HG02870 (cell line): ENCODE measurements around the gene ZNF284.

Experiments used
- ATAC-seq: cut with Tn5 transposase; IDR thresholded peaks from one replicate; pipeline ENCODE4 v1.9.1; 2021; ENCODE audit warnings: mild to moderate bottlenecking, moderate library complexity; ENCODE audit not compliant: unreplicated experiment

Gene ZNF284

DNA sequence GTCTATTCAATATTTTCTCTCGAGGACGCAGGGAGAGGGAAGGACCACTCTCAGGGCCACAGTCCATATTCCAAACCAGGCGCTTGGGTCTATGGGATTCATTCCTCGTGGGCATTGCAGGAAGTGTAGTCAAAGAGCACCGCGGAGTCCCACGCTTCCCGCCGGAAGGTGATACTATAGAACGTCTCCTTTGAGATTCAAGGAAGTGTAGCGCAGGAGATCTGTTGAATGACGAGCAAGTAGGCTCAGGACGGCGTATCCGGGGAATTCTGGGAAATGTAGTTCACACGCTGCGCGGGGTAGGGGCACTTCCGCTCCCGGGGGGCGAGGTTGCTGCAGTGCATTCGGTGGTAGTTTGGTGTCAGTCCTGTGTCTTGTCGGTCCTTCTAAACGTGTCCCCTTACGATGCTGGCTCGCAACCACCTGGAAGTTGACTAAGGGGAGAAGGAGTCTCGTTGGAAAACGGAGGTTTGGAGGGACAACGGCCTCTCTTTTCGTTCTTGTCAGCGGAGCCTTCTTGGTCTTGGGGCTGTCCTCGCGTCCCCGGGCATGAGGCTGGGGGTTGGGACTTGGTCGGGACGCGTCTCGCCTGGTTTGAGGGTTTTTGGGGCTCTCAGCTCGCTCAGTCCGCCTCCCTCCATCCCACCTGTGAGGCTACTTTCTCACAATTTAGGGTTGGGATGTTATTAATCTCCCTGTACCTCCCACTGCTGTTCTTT lies at the start of gene ZNF284:
ZNF284 (plus strand) TSS at position 336 of the 719 bp plus-strand sequence. CDS start 4,231 bp downstream, outside the sequence.
- ATAC-seq = peak; percentile 87

DNA sequence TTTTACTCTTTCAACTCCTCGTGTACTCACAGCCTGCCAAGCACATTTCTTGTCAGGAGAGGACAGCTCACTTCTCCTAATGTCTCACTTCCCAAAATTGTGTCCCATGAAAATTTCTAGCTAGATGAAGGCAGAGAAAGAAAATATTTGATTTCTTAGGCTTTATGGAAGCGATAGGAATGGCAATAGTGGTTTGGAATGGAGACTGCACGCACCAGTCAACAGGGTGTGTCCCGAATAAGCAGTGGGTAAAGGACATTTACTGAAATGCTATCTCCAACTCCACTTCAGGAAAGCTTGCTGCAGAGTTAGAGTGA lies 47.1 kb upstream of the ZNF284 start:
- ATAC-seq = no peak

DNA sequence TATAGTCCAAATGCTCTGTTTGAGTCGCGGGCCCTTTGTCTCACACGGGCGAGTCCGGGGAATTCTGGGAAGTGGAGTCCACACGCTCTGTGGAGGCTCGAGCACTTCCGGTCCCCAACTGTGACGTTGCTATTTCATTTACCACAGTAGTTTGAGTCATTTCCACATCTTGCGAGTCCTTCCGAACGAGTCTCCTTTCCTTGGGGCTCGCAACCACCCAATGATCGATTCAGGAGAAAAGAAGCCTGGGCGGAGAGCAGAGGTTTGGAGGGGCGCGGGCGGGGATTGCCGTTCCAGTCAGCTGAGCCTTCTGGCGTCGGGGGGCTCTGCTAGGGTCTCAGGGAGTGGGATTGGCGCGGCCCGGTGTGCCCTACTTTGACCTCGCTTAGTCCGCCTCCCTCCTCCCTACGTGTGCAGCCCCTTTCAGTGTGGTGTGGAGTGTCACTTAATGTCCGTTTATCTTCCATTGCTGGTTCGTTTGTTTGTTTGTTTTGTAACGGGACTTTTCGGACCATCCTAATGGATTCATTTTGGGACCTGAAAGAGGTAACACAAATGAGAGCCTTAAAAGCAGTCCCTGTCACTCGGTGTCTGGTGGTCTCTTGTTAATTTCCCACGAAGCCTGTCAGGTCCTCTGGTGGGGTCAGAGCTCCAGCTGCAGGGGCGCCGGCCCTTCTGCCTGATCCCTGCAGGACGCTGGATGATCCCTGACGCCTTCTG lies 46.6 kb upstream of the ZNF284 start, which contains the start of gene ZNF222:
ZNF222 (plus strand) TSS at position 163 of the 720 bp plus-strand sequence; CDS start at position 221, 58 bp downstream.
- peak; percentile 98 for ATAC-seq

- ATAC-seq = no peak
Measured at GRCh38 chr19:44026622-44027021, 45.3 kb upstream of the ZNF284 start.

DNA sequence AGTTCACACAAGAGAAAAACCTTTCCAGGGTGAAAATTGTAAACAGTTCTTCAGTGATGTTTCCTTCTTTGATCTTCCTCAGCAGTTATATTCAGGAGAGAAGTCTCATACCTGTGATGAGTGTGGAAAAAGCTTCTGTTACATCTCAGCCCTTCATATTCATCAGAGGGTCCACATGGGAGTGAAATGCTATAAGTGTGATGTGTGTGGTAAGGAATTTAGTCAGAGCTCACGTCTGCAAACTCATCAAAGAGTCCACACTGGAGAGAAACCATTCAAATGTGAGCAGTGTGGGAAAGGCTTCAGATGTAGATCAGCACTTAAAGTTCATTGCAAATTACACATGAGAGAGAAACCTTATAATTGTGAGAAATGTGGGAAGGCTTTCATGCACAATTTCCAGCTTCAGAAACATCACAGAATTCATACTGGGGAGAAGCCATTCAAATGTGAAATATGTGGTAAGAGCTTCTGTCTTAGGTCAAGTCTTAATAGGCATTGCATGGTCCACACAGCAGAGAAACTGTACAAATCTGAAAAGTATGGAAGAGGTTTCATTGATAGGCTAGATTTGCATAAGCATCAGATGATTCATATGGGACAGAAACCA lies 39.9 kb upstream of the ZNF284 start:
- no peak for ATAC-seq

DNA sequence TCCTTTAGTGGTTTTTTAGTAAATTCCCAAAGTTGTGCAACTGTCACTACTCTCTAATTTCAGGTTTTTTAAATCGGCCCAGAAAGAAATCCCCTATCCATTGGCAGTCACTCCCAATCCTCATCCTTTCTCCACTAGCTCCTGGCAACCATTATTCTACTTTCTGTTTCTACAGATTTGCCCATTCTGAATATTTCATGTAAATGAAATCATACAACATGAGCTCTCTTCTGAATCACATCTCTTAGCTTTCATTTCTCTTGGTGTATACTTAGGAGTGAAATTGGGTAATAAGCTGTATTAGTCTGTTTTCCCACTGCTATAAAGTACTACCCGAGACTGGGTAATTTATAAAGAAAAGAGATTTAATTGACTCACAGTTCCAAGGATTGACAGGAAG lies 29.8 kb upstream of the ZNF284 start:
- ATAC-seq = no peak

GRCh38 chr19:44050740-44051649 lies 21.0 kb upstream of the ZNF284 start:
- peak; percentile 8 for ATAC-seq

GRCh38 chr19:44051650-44052402 lies 20.1 kb upstream of the ZNF284 start, which contains the start of gene ZNF223:
TSS of gene ZNF223 (plus strand) at chr19:44052036. CDS start at chr19:44055177, 3,141 bp downstream.
- peak; percentile 74 for ATAC-seq

- ATAC-seq = no peak
Measured at GRCh38 chr19:44055870-44056269, 16.1 kb upstream of the ZNF284 start.

DNA sequence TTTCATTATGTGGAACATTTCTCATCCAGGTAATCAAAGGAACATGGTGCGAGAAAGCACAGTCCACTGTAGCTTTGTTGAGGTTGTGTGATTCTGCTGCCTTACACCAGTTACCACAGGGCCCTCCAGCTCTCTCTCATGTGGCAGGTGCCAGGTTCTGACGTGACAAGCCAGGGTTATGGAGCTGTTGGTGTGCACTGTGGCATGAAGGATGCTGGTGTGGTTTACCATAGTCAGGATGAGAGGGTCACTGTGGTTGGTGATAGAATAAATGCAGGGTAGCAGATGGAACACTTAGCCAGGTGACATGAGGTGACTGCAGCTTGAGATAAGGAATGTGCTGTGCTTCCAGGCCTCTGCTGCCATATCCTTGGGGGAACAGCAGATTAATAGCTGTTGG lies 12.7 kb upstream of the ZNF284 start:
- ATAC-seq = no peak

GRCh38 chr19:44061038-44061437 lies 10.9 kb upstream of the ZNF284 start:
- ATAC-seq = no peak

- no peak for ATAC-seq
Measured at GRCh38 chr19:44066305-44066704, 5.7 kb upstream of the ZNF284 start.

- ATAC-seq = no peak
Measured at GRCh38 chr19:44069415-44069814, 2.5 kb upstream of the ZNF284 start.

- ATAC-seq = no peak
Measured at GRCh38 chr19:44072543-44073401, 813 bp downstream of the ZNF284 start.

- ATAC-seq = no peak
Measured at GRCh38 chr19:44076325-44076724, 4.4 kb downstream of the ZNF284 start.

GRCh38 chr19:44092108-44092507 lies 20.1 kb downstream of the ZNF284 start:
- ATAC-seq = no peak

DNA sequence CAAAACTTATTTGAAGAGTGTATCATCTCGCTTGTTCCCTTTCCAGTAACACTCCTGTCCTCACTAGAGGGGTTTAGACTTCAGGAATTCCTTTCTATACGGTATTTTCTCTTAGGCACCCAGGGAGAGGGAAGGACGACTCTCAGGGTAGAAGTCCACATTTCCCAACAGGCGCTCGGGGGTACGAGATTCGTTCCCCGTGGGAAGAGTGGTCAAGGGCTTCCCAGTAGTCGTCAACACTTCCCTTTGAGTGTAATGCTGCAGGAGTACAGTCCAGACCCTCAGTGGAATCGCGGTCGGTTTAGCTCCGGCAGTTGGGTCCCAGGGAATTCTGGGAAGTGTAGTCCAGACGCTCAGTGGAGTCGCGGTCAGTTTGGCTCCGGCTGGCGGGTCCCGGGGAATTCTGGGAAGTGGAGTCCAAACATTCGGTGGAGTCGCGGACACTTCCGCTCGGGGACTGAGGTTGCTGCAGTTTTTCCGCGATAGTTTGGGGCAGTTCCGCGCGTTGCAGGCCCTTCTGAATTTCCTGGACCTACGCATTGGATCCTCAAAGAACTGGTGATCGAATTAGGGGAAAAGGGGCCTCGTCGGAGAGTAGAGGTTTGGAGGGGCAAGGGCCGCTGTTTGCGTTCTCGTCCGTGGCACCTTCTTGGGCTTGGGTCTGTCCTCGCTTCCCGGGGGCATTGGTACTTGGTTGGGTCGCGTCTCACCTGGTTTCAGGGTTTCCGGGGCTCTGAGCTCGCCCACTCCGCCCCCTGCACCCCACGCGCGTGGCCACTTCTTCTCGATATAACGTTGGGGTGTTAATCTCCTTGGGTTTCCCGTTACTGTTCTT lies 22.2 kb downstream of the ZNF284 start, which contains the start of gene ZNF224:
ZNF224 (plus strand) TSS at position 431 of the 835 bp plus-strand sequence. CDS start 3,513 bp downstream, outside the sequence.
- ATAC-seq = peak; percentile 88

DNA sequence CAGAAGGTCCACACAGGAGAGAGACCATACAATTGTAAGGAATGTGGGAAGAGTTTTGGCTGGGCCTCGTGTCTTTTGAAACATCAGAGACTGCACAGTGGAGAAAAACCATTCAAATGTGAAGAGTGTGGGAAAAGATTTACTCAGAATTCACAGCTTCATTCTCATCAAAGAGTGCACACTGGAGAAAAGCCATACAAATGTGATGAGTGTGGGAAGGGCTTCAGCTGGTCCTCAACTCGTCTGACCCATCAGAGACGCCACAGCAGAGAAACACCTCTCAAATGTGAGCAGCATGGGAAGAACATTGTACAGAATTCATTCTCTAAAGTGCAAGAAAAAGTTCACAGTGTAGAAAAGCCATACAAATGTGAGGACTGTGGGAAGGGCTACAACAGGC lies 35.8 kb downstream of the ZNF284 start:
- no peak for ATAC-seq
